ENCODE data around the gene BAAT.

- TF ChIP-seq, protein P1, sequence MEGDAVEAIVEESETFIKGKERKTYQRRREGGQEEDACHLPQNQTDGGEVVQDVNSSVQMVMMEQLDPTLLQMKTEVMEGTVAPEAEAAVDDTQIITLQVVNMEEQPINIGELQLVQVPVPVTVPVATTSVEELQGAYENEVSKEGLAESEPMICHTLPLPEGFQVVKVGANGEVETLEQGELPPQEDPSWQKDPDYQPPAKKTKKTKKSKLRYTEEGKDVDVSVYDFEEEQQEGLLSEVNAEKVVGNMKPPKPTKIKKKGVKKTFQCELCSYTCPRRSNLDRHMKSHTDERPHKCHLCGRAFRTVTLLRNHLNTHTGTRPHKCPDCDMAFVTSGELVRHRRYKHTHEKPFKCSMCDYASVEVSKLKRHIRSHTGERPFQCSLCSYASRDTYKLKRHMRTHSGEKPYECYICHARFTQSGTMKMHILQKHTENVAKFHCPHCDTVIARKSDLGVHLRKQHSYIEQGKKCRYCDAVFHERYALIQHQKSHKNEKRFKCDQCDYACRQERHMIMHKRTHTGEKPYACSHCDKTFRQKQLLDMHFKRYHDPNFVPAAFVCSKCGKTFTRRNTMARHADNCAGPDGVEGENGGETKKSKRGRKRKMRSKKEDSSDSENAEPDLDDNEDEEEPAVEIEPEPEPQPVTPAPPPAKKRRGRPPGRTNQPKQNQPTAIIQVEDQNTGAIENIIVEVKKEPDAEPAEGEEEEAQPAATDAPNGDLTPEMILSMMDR (IDR thresholded peaks at IDR 0.05): no peak
- TF ChIP-seq POLR2A (IDR thresholded peaks at IDR 0.05) (no peak), EP300 (IDR thresholded peaks at IDR 0.05) (no peak), POLR2AphosphoS5 (IDR thresholded peaks at IDR 0.05) (no peak)
Measured at GRCh38 chr9:101381118-101381517, 3.7 kb downstream of the BAAT start.
